ENCODE results near the gene SPINK9. TPM values are rescaled to one million over a fixed set of nuclear protein-coding genes. Genes with fewer than 3 reads are reported as not detected.

Gene SPINK9
- total and polyA plus RNA-seq, 2 experiments from 2014 or later: not detected

DNA sequence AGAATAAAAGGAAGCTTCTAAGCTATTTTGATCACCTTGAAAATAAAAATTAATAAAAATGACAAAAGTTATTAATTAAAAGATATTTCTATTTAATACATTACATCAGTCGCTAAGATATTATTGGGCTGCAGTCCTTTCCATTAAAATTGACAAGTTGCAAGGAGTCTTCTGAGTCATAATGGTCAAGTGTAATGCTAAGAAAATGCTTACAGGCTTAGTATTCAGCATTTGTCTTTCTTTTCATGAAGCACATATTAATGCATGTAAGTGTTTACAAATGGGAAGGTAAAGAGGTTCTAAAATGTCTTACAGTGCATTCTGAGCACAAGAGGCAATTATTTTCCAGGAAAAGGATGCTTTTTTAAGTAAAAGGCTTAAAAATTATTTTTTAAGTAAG lies 17.3 kb downstream of the SPINK9 start:
- Histone ChIP-seq H3K9me2 (replicated peaks; ENCODE audit: insufficient read depth) (no peaks in the 10 kb centered on the region), H3K4me1 (ENCODE audit: insufficient read depth) (no peaks in the 10 kb centered on the region), H3K27me3 (no peaks in the 10 kb centered on the region), H4K20me1 (ENCODE audit: insufficient read depth, poor library complexity, severe bottlenecking) (no peaks in the 10 kb centered on the region), H3K36me3 (replicated peaks; ENCODE audit: insufficient read depth, low read depth) (no peaks in the 10 kb centered on the region), H3K79me2 (no peaks in the 10 kb centered on the region), H3K4me2 (no peak overlapping the region), H3K9me3 (ENCODE audit: low read depth) (no peaks in the 10 kb centered on the region), H3K27ac (no peak overlapping the region), H3K4me3 (no peak overlapping the region), H2AFZ (no peak overlapping the region)
- DNase-seq (ENCODE audit: low spot score): no peak
- 97% methylated on average over 1 of the region's 1 CpG for WGBS (ENCODE audit: low lambda C conversion rate, missing lambda C conversion rate)
- TF ChIP-seq EZH2 (IDR thresholded peaks at IDR 0.05; ENCODE audit: borderline replicate concordance) (no peak), EZH2phosphoT487 (IDR thresholded peaks at IDR 0.05; ENCODE audit: low read depth, severe bottlenecking, unreplicated experiment) (no peak)
- TF ChIP-seq, protein P1, sequence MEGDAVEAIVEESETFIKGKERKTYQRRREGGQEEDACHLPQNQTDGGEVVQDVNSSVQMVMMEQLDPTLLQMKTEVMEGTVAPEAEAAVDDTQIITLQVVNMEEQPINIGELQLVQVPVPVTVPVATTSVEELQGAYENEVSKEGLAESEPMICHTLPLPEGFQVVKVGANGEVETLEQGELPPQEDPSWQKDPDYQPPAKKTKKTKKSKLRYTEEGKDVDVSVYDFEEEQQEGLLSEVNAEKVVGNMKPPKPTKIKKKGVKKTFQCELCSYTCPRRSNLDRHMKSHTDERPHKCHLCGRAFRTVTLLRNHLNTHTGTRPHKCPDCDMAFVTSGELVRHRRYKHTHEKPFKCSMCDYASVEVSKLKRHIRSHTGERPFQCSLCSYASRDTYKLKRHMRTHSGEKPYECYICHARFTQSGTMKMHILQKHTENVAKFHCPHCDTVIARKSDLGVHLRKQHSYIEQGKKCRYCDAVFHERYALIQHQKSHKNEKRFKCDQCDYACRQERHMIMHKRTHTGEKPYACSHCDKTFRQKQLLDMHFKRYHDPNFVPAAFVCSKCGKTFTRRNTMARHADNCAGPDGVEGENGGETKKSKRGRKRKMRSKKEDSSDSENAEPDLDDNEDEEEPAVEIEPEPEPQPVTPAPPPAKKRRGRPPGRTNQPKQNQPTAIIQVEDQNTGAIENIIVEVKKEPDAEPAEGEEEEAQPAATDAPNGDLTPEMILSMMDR (IDR thresholded peaks at IDR 0.05; ENCODE audit: poor library complexity): no peak

DNA sequence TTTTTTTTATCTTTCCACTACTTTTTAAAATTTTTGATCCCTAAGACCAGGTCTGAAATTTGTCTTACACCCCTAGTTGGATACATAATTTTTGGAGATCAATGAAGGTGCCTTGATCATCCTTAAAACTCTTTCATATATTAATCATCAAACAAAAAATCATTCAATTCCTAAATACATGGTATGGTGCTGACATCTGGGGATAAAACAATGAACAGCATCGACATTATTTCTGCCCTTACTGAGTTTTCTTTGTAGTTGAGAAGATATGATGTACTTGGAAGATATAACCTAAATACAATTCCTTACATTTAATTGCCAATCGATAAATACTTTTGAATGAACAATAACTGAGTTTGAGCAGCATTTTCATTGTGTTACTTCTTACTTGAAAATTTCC lies 18.3 kb downstream of the SPINK9 start:
- Histone ChIP-seq H3K27me3 (no peaks in the 10 kb centered on the region), H3K9me3 (ENCODE audit: low read depth) (no peaks in the 10 kb centered on the region), H3K9me2 (replicated peaks; ENCODE audit: insufficient read depth) (no peaks in the 10 kb centered on the region), H3K36me3 (replicated peaks; ENCODE audit: insufficient read depth, low read depth) (no peaks in the 10 kb centered on the region), H3K79me2 (no peaks in the 10 kb centered on the region), H3K4me2 (no peak overlapping the region), H4K20me1 (ENCODE audit: insufficient read depth, poor library complexity, severe bottlenecking) (no peaks in the 10 kb centered on the region), H3K27ac (no peak overlapping the region), H3K4me1 (ENCODE audit: insufficient read depth) (no peaks in the 10 kb centered on the region), H3K4me3 (no peak overlapping the region), H2AFZ (no peak overlapping the region)
- DNase-seq (ENCODE audit: low spot score): no peak
- TF ChIP-seq EZH2 (IDR thresholded peaks at IDR 0.05; ENCODE audit: borderline replicate concordance): no peak
- no peak for TF ChIP-seq EZH2phosphoT487 (IDR thresholded peaks at IDR 0.05; ENCODE audit: low read depth, severe bottlenecking, unreplicated experiment)
- TF ChIP-seq, protein P1 (IDR thresholded peaks at IDR 0.05; ENCODE audit: poor library complexity): peak; percentile 4
- WGBS (ENCODE audit: low lambda C conversion rate, missing lambda C conversion rate): 98% methylated on average over 2 of the region's 2 CpGs

DNA sequence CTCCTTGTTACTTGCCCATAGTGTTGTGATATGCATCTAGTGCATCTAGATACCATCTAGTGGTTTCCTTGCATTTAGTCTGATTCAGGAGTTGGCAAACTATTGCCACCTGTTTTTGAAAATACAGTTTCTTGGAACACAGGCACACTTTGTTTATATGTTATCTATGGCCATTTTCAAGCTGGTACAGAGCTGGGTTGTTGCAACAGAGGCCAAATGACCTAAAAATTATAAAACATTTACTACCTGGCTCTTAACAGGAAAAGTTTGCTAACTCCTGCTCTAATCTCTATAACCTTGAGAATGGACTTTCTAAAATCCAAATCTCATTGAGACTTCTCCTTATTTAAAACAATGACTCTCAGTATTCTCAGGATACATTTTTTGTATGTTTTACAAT lies 29.0 kb downstream of the SPINK9 start:
- TF ChIP-seq EZH2phosphoT487 (IDR thresholded peaks at IDR 0.05; ENCODE audit: low read depth, severe bottlenecking, unreplicated experiment) (no peak), EZH2 (IDR thresholded peaks at IDR 0.05; ENCODE audit: borderline replicate concordance) (no peak)
- TF ChIP-seq, protein P1 (IDR thresholded peaks at IDR 0.05; ENCODE audit: poor library complexity): no peak
- Histone ChIP-seq H3K4me3 (no peak overlapping the region), H3K4me1 (ENCODE audit: insufficient read depth) (no peaks in the 10 kb centered on the region), H3K9me3 (ENCODE audit: low read depth) (no peaks in the 10 kb centered on the region), H3K27me3 (no peaks in the 10 kb centered on the region), H3K36me3 (replicated peaks; ENCODE audit: insufficient read depth, low read depth) (no peaks in the 10 kb centered on the region), H3K79me2 (no peaks in the 10 kb centered on the region), H2AFZ (no peak overlapping the region), H3K4me2 (no peak overlapping the region), H3K9me2 (replicated peaks; ENCODE audit: insufficient read depth) (no peaks in the 10 kb centered on the region), H3K27ac (no peak overlapping the region), H4K20me1 (ENCODE audit: insufficient read depth, poor library complexity, severe bottlenecking) (no peaks in the 10 kb centered on the region)
- DNase-seq (ENCODE audit: low spot score): no peak

DNA sequence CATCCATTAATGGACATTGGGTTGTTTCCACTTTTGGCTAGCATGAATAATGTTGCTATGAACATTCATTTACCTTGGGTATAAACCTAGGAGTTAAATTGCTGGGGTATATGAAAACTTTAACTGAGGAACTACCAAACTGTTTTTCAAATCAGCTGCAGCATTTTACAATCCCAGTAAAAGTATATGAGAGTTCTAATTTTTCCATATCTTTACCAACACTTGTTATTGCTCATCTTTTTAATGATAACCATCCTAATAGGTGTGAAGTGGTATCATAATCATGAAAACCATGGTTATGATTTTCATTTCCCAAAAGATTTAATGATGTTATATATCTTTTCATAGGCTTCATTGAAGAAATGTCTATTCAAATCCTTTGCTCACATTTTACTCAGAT lies 32.9 kb downstream of the SPINK9 start:
- no peaks in the 10 kb centered on the region for H4K20me1 ChIP-seq (ENCODE audit: insufficient read depth, poor library complexity, severe bottlenecking)
- H3K9me3 ChIP-seq (ENCODE audit: low read depth): no peaks in the 10 kb centered on the region
- H3K36me3 ChIP-seq (replicated peaks; ENCODE audit: insufficient read depth, low read depth): no peaks in the 10 kb centered on the region
- DNase-seq (ENCODE audit: low spot score): no peak
- no peak overlapping the region for H3K27ac ChIP-seq
- H2AFZ ChIP-seq: no peak overlapping the region
- H3K4me3 ChIP-seq: no peak overlapping the region
- H3K4me2 ChIP-seq: no peak overlapping the region
- H3K79me2 ChIP-seq: no peaks in the 10 kb centered on the region
- peaks cover 11% of the 10 kb centered on the region for H3K4me1 ChIP-seq (ENCODE audit: insufficient read depth)
- H3K27me3 ChIP-seq: no peaks in the 10 kb centered on the region
- TF ChIP-seq EZH2 (IDR thresholded peaks at IDR 0.05; ENCODE audit: borderline replicate concordance) (no peak), EZH2phosphoT487 (IDR thresholded peaks at IDR 0.05; ENCODE audit: low read depth, severe bottlenecking, unreplicated experiment) (no peak)
- TF ChIP-seq, protein P1 (IDR thresholded peaks at IDR 0.05; ENCODE audit: poor library complexity): no peak
- H3K9me2 ChIP-seq (replicated peaks; ENCODE audit: insufficient read depth): no peaks in the 10 kb centered on the region

All from hepatocyte (in vitro differentiated cells).